Hepatocyte (in vitro differentiated cells): Measurements from ENCODE around the gene CYP11A1.

ENCODE experiments used
- CTCF ChIP-seq: fragments of 200-600 bp; sonication (generic); IDR thresholded peaks from 2 replicates; pipeline ENCODE4 v1.5.1; 2016; ENCODE audit warnings: antibody characterized with exemption, mild to moderate bottlenecking; ENCODE audit not compliant: poor library complexity
- EZH2phosphoT487 ChIP-seq: fragments of 200-600 bp; sonication (generic); IDR thresholded peaks from one replicate; pipeline ENCODE4 v1.6.1; 2018; ENCODE audit warnings: antibody characterized with exemption, mild to moderate bottlenecking, low read depth, moderate library complexity; ENCODE audit not compliant: unreplicated experiment, severe bottlenecking

- no peak for TF ChIP-seq CTCF
- no peak for TF ChIP-seq EZH2phosphoT487
Observed at GRCh38 chr15:74364936-74365597, 2.4 kb downstream of the CYP11A1 start.
